Esophagus muscularis mucosa (tissue), 4 donors: ENCODE measurements around the gene PHC1. TPM values are rescaled to one million over a fixed set of nuclear protein-coding genes. Genes with fewer than 3 reads are reported as not detected.
"Not testable (repeated sequence)": the region's sequence is repeated elsewhere in the genome, so short reads cannot be mapped to it uniquely, and the experiment has no call there.

Source experiments
- DNase-seq: peaks from one replicate; pipeline ENCODE4 v3.0.0-alpha.2; 2017; ENCODE audit errors: extremely low spot score
- H3K27ac ChIP-seq, 4 donors: fragments of 200-600 bp; sonication (generic); replicated peaks in 1 of 4; 1 replicate in 3 of 4; 2 replicates in 1 of 4; pipeline ENCODE4 v1.5.1; 2016 to 2019; ENCODE audit warnings: mild to moderate bottlenecking in 1 of 4
- H3K27me3 ChIP-seq, 4 donors: fragments of 200-600 bp; sonication (generic); one replicate each; pipeline versions ENCODE4 v1.5.1 to v1.6.0; 2016 to 2019
- H3K36me3 ChIP-seq, 4 donors: fragments of 200-600 bp; sonication (generic); one replicate each; pipeline ENCODE4 v1.5.1; 2016 to 2019
- H3K4me1 ChIP-seq, 4 donors: fragments of 200-600 bp; sonication (generic); one replicate each; pipeline ENCODE4 v1.5.1; 2016 to 2019
- H3K4me3 ChIP-seq, 4 donors: fragments of 200-600 bp; sonication (generic); 1 replicate in 2 of 4; 2 replicates in 2 of 4; pipeline ENCODE4 v1.5.1; 2016 to 2019; ENCODE audit warnings: mild to moderate bottlenecking in 4 of 4, moderate library complexity in 1 of 4
- H3K9me3 ChIP-seq, 4 donors: fragments of 200-600 bp; sonication (generic); 1 replicate in 3 of 4; 2 replicates in 1 of 4; pipeline ENCODE4 v1.5.1; 2016 to 2019
- EP300 ChIP-seq: sonication (generic); formaldehyde crosslinking; IDR thresholded peaks from one replicate; pipeline ENCODE4 v1.6.1; 2017; ENCODE audit warnings: antibody characterized with exemption
- POLR2A ChIP-seq: fragments of 450-650 bp; IDR thresholded peaks from one replicate; pipeline ENCODE4 v1.6.1; 2017; ENCODE audit warnings: antibody characterized with exemption, moderate library complexity, mild to moderate bottlenecking, low read depth
- POLR2AphosphoS5 ChIP-seq, 2 donors: sonication (generic); formaldehyde crosslinking; IDR thresholded peaks; one replicate each; pipeline ENCODE4 v1.6.1; 2017; ENCODE audit warnings: antibody characterized with exemption in 2 of 2
- WGBS: methylation state at CpG from one replicate; pipeline ENCODE4 v1.1.5; 2018; 5-methylcytosine and 5-hydroxymethylcytosine counted together
- intact Hi-C: fragments of 100-400 bp; cut with DNase I; formaldehyde crosslinking; loops from one replicate; pipeline ENCODE4 v1.15.1; 2023
- total RNA-seq, 4 donors: library from RNA; depleted of rRNA; stranded (reverse); fragments of >200 nt; gene quantifications; one replicate each; pipeline versions ENCODE4 v1.1.0 to v1.2.1, GENCODE V29; 2016
- TF ChIP-seq, protein P1 (sequence below), 3 experiments: fragments of 200-600 bp in 2 of 3; fragments of 450-650 bp in 1 of 3; sonication (generic) in 2 of 3; IDR thresholded peaks; one replicate each; pipeline ENCODE4 v1.5.1; 2017 to 2019; ENCODE audit warnings: antibody characterized with exemption in 3 of 3, mild to moderate bottlenecking in 2 of 3, moderate library complexity in 1 of 3

The PHC1 gene
- total RNA-seq, 4 donors from 2014 or later, result 33.2 to 51.6 (median 43.7) TPM

DNA sequence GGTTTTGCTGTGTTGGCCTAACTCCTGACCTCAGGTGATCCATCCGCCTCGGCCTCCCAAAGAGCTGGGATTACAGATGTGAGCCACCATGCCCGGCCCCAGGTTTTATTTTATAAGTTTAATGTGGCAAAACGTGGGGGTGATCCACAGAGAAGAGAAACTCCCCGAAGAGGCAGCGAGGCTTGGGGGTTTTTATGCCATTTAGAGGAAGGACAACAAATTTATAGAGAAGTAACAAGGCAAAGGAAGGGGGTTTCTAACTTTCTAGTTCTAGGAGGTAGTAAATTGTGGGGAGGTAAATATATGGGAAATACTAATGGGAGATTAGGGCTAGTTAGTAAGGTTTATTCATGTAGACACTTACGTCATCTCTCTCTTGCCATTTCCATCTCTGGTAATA lies 17.2 kb upstream of the PHC1 start:
- 95% methylated on average over 7 of the region's 7 CpGs for WGBS
- no peak overlapping the region for H3K27ac ChIP-seq

DNA sequence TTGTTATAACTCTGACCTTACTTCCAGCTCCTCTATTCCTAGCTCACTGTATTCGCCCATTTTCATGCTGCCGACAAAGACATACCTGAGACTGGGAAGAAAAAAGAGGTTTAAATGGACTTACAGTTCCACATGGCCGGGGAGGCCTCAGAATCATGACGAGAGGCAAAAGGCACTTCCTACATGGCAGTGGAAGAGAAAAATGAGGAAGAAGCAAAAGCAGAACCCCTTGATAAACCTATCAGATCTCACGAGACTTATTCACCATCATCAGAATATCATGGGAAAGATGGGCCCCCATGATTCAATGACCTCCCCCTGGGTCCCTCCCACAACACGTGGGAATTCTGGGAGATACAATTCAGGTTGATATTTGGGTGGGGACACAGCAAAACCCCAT lies 14.5 kb upstream of the PHC1 start:
- WGBS, result 83% methylated on average over 6 of the region's 6 CpGs

More for the DNA sequence above, 17.2 kb upstream of the PHC1 start:
- Histone ChIP-seq H3K36me3 (no peaks in the 10 kb centered on the region), H3K4me1 (no peaks in the 10 kb centered on the region), H3K27me3 (no peaks in the 10 kb centered on the region), H3K4me3 (no peak overlapping the region), H3K9me3 (no peaks in the 10 kb centered on the region)
- TF ChIP-seq POLR2A, result no peak
- TF ChIP-seq, protein P1, sequence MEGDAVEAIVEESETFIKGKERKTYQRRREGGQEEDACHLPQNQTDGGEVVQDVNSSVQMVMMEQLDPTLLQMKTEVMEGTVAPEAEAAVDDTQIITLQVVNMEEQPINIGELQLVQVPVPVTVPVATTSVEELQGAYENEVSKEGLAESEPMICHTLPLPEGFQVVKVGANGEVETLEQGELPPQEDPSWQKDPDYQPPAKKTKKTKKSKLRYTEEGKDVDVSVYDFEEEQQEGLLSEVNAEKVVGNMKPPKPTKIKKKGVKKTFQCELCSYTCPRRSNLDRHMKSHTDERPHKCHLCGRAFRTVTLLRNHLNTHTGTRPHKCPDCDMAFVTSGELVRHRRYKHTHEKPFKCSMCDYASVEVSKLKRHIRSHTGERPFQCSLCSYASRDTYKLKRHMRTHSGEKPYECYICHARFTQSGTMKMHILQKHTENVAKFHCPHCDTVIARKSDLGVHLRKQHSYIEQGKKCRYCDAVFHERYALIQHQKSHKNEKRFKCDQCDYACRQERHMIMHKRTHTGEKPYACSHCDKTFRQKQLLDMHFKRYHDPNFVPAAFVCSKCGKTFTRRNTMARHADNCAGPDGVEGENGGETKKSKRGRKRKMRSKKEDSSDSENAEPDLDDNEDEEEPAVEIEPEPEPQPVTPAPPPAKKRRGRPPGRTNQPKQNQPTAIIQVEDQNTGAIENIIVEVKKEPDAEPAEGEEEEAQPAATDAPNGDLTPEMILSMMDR (IDR thresholded peaks at IDR 0.05), result no peak
- no peak for TF ChIP-seq POLR2AphosphoS5 (IDR thresholded peaks at IDR 0.05)
- TF ChIP-seq EP300, result no peak
- no peak for DNase-seq
- intact Hi-C loops, result no loop called here

DNA sequence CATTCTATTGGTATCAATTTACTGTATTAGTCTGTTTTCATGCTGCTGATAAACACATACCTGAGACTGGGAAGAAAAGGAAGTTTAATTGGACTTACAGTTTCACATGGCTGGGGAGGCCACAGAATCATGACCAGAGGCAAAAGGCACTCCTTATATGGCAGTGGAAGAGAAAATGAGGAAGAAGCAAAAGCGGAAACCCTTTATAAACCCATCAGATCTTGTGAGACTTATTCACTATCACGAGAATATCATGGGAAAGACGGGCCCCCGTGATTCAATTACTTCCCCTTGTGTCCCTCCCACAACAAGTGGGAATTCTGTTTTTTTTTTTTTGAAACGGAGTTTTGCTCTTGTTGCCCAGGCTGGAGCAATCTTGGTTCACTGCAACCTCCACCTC lies 11.6 kb upstream of the PHC1 start:
- intact Hi-C loops, H3K9me3 ChIP-seq, H3K27me3 ChIP-seq, H3K36me3 ChIP-seq, H3K27ac ChIP-seq, H3K4me3 ChIP-seq, DNase-seq: not testable (repeated sequence)
- 77% methylated on average over 5 of the region's 5 CpGs for WGBS
- H3K4me1 ChIP-seq, result peaks cover 4 to 14% (median 7%) of the 10 kb centered on the region in 4 donors

More for the DNA sequence above, 14.5 kb upstream of the PHC1 start:
- Histone ChIP-seq H3K4me1 (peaks cover 0 to under 1% (median 0%) of the 10 kb centered on the region in 4 donors), H3K36me3 (no peaks in the 10 kb centered on the region), H3K27me3 (no peaks in the 10 kb centered on the region), H3K4me3 (no peak overlapping the region), H3K9me3 (no peaks in the 10 kb centered on the region), H3K27ac (no peak overlapping the region)
- no peak for DNase-seq
- TF ChIP-seq POLR2A (no peak), EP300 (no peak), POLR2AphosphoS5 (IDR thresholded peaks at IDR 0.05) (no peak)
- TF ChIP-seq, protein P1 (IDR thresholded peaks at IDR 0.05), result no peak
- intact Hi-C loops, result no loop called here

DNA sequence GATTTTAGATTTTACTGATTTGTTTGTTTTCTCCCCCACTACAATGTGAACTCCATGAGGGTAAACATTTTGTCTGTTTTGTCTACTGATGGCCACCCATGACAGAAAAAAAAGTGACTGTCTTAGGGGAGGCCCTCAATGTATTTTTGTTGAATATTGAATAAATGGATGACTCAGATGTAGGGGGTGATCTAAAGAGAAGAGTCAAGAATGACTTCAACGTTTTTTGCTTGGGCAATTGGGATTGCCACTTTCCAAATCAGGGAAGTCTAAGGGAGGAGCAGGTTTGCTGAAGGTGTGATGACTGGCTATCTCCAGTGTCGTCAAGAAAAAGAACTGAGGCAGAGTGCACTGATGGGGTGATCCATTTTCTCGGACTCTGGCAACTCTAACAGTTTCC lies 10.7 kb upstream of the PHC1 start:
- Histone ChIP-seq H3K36me3 (no peaks in the 10 kb centered on the region), H3K4me3 (no peak overlapping the region), H3K27ac (no peak overlapping the region), H3K27me3 (no peaks in the 10 kb centered on the region), H3K4me1 (peaks cover 4 to 14% (median 7%) of the 10 kb centered on the region in 4 donors), H3K9me3 (no peaks in the 10 kb centered on the region)
- no peak for TF ChIP-seq POLR2A
- TF ChIP-seq EP300, result no peak
- TF ChIP-seq, protein P1 (IDR thresholded peaks at IDR 0.05), result no peak
- no peak for TF ChIP-seq POLR2AphosphoS5 (IDR thresholded peaks at IDR 0.05)
- DNase-seq, result no peak
- intact Hi-C loops, result no loop called here
- 83% methylated on average over 3 of the region's 3 CpGs for WGBS

DNA sequence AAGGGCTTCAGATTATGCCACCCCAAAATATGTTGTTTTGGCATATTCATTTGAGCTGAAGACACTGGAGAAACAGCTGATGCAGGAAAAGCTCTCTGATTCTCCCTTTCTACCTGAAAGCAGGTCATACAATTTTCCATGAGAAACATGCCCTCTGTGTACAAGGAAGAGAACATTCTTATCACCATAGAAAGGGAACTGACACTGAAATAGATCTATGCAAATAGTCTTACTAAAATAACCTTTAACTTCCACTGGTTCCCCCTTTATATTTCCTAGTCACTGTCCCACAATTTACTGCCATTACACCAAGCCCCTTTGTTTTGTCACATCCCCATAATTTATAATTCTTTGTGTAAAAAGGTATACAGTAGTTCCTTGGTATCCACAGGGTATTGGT lies 9.6 kb upstream of the PHC1 start:
- Histone ChIP-seq H3K4me3 (no peak overlapping the region), H3K36me3 (no peaks in the 10 kb centered on the region), H3K27me3 (no peaks in the 10 kb centered on the region), H3K9me3 (no peaks in the 10 kb centered on the region), H3K4me1 (peaks cover 4 to 14% (median 7%) of the 10 kb centered on the region in 4 donors), H3K27ac (no peak overlapping the region)
- intact Hi-C loops, result loop anchor here (5.0 kb wide), 1 partner anchor 217 kb away; no protein-coding TSS in a partner anchor
- no peak for DNase-seq
- TF ChIP-seq EP300 (no peak), POLR2A (no peak), POLR2AphosphoS5 (IDR thresholded peaks at IDR 0.05) (no peak)
- TF ChIP-seq, protein P1 (IDR thresholded peaks at IDR 0.05), result no peak
